GM12892 (cell line): ENCODE measurements around the gene RNPEPL1.

Experiments
- POLR2A ChIP-seq: IDR thresholded peaks from 2 replicates; pipeline ENCODE4 v1.6.1; 2011; ENCODE audit warnings: low read depth, low read length, control low read depth
- POLR2AphosphoS5 ChIP-seq: IDR thresholded peaks from 2 replicates; pipeline ENCODE4 v1.6.1; 2011; ENCODE audit warnings: low read depth, low read length, control low read depth
- TAF1 ChIP-seq: IDR thresholded peaks from 2 replicates; pipeline ENCODE4 v1.6.1; 2011; ENCODE audit warnings: low read depth, mild to moderate bottlenecking, control low read depth, low read length, borderline replicate concordance

DNA sequence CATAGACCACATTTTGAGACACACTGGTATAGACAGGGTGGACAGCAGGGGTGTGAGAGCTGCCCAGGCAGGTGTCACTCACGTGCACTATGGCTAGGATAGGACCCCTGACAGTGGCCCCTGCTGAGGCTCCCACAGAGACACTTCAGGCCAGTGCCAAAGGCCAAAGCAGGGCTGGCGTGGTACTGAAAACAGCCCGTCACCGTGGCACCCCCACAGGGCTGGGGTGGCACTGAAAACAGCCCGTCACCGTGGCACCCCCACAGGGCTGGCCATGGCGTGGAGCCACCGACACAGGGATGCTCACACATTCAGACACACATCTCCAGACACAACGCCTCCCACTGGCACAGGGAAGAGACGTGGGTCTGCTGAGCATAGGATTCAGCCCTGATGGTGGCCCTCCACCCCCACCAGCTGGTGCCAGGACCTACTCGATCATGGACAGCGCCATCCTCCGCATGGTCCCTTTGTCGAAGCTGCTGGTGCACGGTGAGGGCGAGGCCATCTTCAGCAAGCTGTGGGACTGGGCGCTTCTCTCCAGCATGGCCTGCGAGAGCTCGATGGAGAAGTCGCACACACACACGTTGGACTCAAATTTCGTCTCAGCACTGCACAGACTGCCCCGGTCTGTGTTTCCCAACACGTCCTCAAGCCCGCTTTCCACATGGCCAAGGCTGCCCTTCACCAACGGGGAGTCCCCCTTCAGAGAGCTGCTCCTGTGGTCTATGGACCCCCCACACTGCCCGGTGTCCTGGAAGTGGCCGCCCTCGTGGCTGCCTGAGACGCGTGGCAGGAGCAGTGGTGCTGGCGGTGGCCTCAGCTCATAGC, 44.6 kb upstream of the RNPEPL1 start:
- TF ChIP-seq POLR2A, result no peak
- no peak for TF ChIP-seq POLR2AphosphoS5
- no peak for TF ChIP-seq TAF1
